ENCODE measurements around the gene FGD4. TPM values are rescaled to one million over a fixed set of nuclear protein-coding genes. Genes with fewer than 3 reads are reported as not detected.

Gene FGD4
- total RNA-seq, 1 experiment from 2014 or later, result 39.7 TPM

DNA sequence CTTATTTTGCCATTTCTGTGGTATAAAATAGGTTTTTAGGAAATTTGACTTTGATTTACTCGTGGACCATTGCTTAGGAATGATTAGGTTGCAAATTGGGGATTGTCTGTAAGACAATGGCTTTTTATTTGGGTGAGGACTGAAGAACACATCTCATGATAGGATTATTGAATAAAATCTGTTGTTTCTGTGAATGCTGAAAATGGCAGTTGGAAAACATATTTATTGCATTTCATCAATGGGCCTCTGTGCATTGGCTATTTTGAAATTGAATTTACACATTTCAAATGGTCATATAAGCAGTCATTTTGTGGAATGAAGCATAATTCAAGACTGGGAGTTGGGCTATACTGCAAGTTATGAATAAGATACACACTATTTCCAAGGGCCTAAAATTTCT lies 46.0 kb downstream of the FGD4 start:
- POLR2A ChIA-PET, result no interaction called here
- no peak for ATAC-seq
- DNase-seq (ENCODE audit: low spot score), result no peak
- Mint-ChIP-seq H3K4me3 (no peak overlapping the region), H3K9me3 (no peaks in the 10 kb centered on the region), H3K27ac (peak overlapping the region; percentile 66), H3K36me3 (no peaks in the 10 kb centered on the region), H3K27me3 (ENCODE audit: low read depth) (no peaks in the 10 kb centered on the region), H3K4me1 (peaks cover 86% of the 10 kb centered on the region)
- CTCF ChIA-PET, result no interaction called here
- TF ChIP-seq, protein P1, sequence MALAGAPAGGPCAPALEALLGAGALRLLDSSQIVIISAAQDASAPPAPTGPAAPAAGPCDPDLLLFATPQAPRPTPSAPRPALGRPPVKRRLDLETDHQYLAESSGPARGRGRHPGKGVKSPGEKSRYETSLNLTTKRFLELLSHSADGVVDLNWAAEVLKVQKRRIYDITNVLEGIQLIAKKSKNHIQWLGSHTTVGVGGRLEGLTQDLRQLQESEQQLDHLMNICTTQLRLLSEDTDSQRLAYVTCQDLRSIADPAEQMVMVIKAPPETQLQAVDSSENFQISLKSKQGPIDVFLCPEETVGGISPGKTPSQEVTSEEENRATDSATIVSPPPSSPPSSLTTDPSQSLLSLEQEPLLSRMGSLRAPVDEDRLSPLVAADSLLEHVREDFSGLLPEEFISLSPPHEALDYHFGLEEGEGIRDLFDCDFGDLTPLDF (CRISPR knock-in tag; IDR thresholded peaks at IDR 0.05), result no peak
- no peak for TF ChIP-seq GABPB1 (CRISPR knock-in tag; IDR thresholded peaks at IDR 0.05)
- TF ChIP-seq, protein P2, sequence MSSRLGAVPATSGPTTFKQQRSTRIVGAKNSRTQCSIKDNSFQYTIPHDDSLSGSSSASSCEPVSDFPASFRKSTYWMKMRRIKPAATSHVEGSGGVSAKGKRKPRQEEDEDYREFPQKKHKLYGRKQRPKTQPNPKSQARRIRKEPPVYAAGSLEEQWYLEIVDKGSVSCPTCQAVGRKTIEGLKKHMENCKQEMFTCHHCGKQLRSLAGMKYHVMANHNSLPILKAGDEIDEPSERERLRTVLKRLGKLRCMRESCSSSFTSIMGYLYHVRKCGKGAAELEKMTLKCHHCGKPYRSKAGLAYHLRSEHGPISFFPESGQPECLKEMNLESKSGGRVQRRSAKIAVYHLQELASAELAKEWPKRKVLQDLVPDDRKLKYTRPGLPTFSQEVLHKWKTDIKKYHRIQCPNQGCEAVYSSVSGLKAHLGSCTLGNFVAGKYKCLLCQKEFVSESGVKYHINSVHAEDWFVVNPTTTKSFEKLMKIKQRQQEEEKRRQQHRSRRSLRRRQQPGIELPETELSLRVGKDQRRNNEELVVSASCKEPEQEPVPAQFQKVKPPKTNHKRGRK (CRISPR knock-in tag; IDR thresholded peaks at IDR 0.05; ENCODE audit: borderline replicate concordance), result no peak
- TF ChIP-seq SMAD3 (CRISPR knock-in tag; IDR thresholded peaks at IDR 0.05; ENCODE audit: borderline replicate concordance), result no peak
- no peak for TF ChIP-seq MAX (CRISPR knock-in tag; IDR thresholded peaks at IDR 0.05)
- no peak for TF ChIP-seq ZNF396 (CRISPR knock-in tag; IDR thresholded peaks at IDR 0.05; ENCODE audit: borderline replicate concordance)
- no peak for TF ChIP-seq ATF2 (CRISPR knock-in tag; IDR thresholded peaks at IDR 0.05; ENCODE audit: borderline replicate concordance, low read depth)
- TF ChIP-seq OVOL2 (CRISPR knock-in tag; IDR thresholded peaks at IDR 0.05; ENCODE audit: borderline replicate concordance), result no peak
- TF ChIP-seq ZNF281 (CRISPR knock-in tag; IDR thresholded peaks at IDR 0.05), result no peak
- TF ChIP-seq MLX (CRISPR knock-in tag; IDR thresholded peaks at IDR 0.05), result no peak

- peak; percentile 25 for ATAC-seq
- Mint-ChIP-seq H3K27ac (peak overlapping the region; percentile 91), H3K36me3 (no peaks in the 10 kb centered on the region), H3K4me3 (no peak overlapping the region), H3K9me3 (no peaks in the 10 kb centered on the region), H3K4me1 (peaks cover 86% of the 10 kb centered on the region), H3K27me3 (ENCODE audit: low read depth) (no peaks in the 10 kb centered on the region)
- ChIA-PET POLR2A (no interaction called here), CTCF (no interaction called here)
- no peak for DNase-seq (ENCODE audit: low spot score)
- no peak for TF ChIP-seq ZNF281 (CRISPR knock-in tag; IDR thresholded peaks at IDR 0.05)
- no peak for TF ChIP-seq HMGXB4 (CRISPR knock-in tag; IDR thresholded peaks at IDR 0.05)
- TF ChIP-seq, protein P3, sequence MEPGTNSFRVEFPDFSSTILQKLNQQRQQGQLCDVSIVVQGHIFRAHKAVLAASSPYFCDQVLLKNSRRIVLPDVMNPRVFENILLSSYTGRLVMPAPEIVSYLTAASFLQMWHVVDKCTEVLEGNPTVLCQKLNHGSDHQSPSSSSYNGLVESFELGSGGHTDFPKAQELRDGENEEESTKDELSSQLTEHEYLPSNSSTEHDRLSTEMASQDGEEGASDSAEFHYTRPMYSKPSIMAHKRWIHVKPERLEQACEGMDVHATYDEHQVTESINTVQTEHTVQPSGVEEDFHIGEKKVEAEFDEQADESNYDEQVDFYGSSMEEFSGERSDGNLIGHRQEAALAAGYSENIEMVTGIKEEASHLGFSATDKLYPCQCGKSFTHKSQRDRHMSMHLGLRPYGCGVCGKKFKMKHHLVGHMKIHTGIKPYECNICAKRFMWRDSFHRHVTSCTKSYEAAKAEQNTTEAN (CRISPR knock-in tag; IDR thresholded peaks at IDR 0.05), result no peak
- no peak for TF ChIP-seq TCF7 (CRISPR knock-in tag; IDR thresholded peaks at IDR 0.05; ENCODE audit: low read depth)
- TF ChIP-seq RELA (CRISPR knock-in tag; IDR thresholded peaks at IDR 0.05; ENCODE audit: borderline replicate concordance), result no peak
- TF ChIP-seq ZNF121 (CRISPR knock-in tag; IDR thresholded peaks at IDR 0.05), result no peak
- TF ChIP-seq, protein P4, sequence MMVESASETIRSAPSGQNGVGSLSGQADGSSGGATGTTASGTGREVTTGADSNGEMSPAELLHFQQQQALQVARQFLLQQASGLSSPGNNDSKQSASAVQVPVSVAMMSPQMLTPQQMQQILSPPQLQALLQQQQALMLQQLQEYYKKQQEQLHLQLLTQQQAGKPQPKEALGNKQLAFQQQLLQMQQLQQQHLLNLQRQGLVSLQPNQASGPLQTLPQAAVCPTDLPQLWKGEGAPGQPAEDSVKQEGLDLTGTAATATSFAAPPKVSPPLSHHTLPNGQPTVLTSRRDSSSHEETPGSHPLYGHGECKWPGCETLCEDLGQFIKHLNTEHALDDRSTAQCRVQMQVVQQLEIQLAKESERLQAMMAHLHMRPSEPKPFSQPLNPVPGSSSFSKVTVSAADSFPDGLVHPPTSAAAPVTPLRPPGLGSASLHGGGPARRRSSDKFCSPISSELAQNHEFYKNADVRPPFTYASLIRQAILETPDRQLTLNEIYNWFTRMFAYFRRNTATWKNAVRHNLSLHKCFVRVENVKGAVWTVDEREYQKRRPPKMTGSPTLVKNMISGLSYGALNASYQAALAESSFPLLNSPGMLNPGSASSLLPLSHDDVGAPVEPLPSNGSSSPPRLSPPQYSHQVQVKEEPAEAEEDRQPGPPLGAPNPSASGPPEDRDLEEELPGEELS (CRISPR knock-in tag; IDR thresholded peaks at IDR 0.05), result no peak
These were observed 47.2 kb downstream of the FGD4 start for GRCh38 chr12:32446316-32447119.

All from WTC11 (cell line).